H1 (cell line): ENCODE data around the gene MAGI2. TPM values are rescaled to one million over a fixed set of nuclear protein-coding genes. Genes with fewer than 3 reads are reported as not detected.

Experiments used
- EZH2 ChIP-seq: fragments of 200-600 bp; sonication (generic); IDR thresholded peaks from 2 replicates; pipeline ENCODE4 v1.7.1; 2012; ENCODE audit warnings: low read depth, mild to moderate bottlenecking, moderate library complexity, low read length, inconsistent platforms; ENCODE audit not compliant: severe bottlenecking
- HDAC6 ChIP-seq: IDR thresholded peaks from one replicate; pipeline ENCODE4 v1.7.1; 2012; ENCODE audit warnings: low read depth, mild to moderate bottlenecking, inconsistent platforms, low read length, moderate library complexity
- RAD21 ChIP-seq, 2 experiments: IDR thresholded peaks in 1 of 2; conservative IDR thresholded peaks in 1 of 2; 2 replicates each; pipeline ENCODE4 v1.6.1; 2011; ENCODE audit warnings: low read depth in 2 of 2, low read length in 2 of 2, improper control_type of control experiment in 1 of 2, inconsistent platforms in 1 of 2, mild to moderate bottlenecking in 1 of 2, moderate library complexity in 1 of 2
- USF2 ChIP-seq: IDR thresholded peaks from 2 replicates; pipeline ENCODE4 v1.6.1; 2011; ENCODE audit warnings: low read length, improper control_type of control experiment
- polyA plus RNA-seq, 7 experiments: library from polyadenylated mRNA; depleted of rRNA in 3 of 7; stranded (reverse) in 5 of 7; unstranded in 2 of 7; fragments of >200 nt in 5 of 7; fragments of 200-250 nt in 2 of 7; gene quantifications; 1 replicate in 5 of 7; 2 replicates in 1 of 7; 4 replicates in 1 of 7; pipeline versions ENCODE4 v1.2.1 to v1.2.3, GENCODE V29; 2011 to 2013; ENCODE audit warnings: missing spikeins in 2 of 7, mixed read lengths in 2 of 7
- total RNA-seq: library from RNA; stranded (reverse); fragmentation: NEBNext Ultra II Directional; extraction: Animal tissue kit (Norgen Biotek cat#: 25700); gene quantifications from 2 replicates; pipeline ENCODE4 v1.2.1, GENCODE V29; 2021

MAGI2 gene
- total and polyA plus RNA-seq, 2 of the 8 experiments (the other 6 are each of a cell fraction or from before 2014, with no cell fraction given), result 6.0 to 27.3 TPM

DNA sequence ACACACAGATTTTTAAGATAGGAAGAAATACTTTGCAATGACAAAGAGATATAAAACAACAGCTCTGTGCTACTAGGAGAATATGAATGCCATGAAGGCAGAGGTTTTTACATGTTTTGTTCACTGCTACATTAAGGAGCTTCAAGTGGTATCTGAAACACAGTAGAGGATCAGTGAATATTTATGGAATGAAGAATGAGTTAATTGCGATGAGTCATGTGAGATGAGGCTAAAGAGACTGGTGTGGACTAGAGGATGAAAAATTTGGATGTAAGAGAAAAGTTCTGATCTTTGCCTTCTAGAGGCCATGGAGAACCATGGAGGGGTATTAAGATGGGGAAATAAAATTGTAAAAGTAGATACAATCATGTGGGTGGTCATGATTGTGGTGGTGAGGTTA lies 1220.7 kb downstream of the MAGI2 start (continued):
- TF ChIP-seq EZH2 (no peak), RAD21 (IDR thresholded peaks at IDR 0.05 in 1 of 2, conservative IDR thresholded peaks at IDR 0.05 in 1 of 2; ENCODE audit: low read depth in 2 of 2, low read length in 2 of 2) (no peak), USF2 (no peak), HDAC6 (no peak)
